HTERT RPE-1 (cell line): Measurements from ENCODE around the gene ATF3.

Experiments
- in situ Hi-C: fragments of 300-500 bp; cut with MboI; formaldehyde crosslinking; loops from 4 replicates; pipeline ENCODE4 v1.14.3; 2020; ENCODE audit warnings: low sequenced_read_pairs

The ATF3 gene

DNA sequence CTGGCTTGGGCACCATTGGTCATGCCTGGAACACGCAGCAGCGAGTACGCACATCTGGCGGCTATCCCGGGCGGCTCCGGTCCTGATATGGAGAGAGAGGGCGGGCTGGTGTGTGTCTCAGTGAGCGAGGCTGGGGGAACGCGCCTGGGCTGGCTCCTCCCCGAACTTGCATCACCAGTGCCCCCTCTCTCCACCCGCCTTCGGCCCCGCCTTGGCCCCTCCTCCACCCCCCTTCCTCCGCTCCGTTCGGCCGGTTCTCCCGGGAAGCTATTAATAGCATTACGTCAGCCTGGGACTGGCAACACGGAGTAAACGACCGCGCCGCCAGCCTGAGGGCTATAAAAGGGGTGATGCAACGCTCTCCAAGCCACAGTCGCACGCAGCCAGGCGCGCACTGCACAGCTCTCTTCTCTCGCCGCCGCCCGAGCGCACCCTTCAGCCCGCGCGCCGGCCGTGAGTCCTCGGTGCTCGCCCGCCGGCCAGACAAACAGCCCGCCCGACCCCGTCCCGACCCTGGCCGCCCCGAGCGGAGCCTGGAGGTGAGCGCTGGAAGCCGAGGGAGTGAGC lies at the start of gene ATF3:
TSS of gene ATF3 (plus strand) at position 370 of the 567 bp plus-strand sequence. CDS start 6,261 bp downstream, outside the sequence.
- in situ Hi-C loops: no loop called here

- in situ Hi-C loops: no loop called here
Observed at GRCh38 chr1:212559929-212560328, 48.6 kb upstream of the ATF3 start.

DNA sequence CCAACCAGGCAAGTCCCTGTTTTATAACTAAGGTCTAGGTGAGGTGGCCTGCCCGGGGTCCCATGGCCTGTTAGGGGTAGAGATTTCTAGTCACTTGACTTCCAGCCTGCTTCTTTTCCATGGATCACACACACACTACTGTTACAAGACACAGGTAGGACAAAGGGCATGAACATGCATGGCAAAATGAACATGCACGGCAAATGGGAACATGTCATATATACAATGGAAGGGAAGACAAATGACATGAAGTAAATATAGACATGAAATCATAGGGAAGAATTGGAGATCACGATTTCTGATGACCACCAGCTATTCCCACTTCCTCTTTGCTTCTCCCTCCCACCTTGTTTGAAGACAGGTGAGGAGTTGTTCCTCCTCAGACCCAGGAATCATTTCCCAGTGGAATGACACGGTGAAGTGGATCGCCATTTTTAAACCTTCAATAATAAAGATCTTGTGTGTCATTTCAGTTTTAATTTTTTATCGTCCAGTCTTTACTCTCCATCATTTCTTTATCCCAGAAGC lies 47.6 kb upstream of the ATF3 start:
- in situ Hi-C loops: no loop called here

DNA sequence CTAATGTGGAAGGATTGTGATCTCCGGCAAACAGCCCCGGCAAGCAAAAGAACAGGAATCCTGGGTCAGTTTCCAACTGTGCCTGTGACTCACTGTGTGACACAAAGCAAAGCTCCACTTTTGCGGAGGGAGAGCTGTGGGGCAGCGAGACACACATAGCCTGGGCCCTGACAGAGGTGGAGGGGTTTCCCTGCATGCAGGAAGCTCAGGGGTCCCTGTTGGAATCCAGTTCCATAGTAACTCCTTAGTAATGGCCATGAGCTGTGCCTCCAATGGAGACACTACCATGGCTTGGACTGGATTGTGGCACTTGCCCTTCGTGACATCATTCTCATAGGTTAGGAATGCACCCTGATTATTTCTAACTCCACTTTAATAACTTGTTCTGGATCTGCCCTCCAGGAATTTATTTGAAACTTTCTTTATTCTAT lies 47.0 kb upstream of the ATF3 start:
- in situ Hi-C loops: no loop called here

- in situ Hi-C loops: no loop called here
Observed at GRCh38 chr1:212562771-212563170, 45.8 kb upstream of the ATF3 start.

GRCh38 chr1:212565079-212565478 lies 43.5 kb upstream of the ATF3 start:
- in situ Hi-C loops: no loop called here

GRCh38 chr1:212565571-212566305 lies 42.8 kb upstream of the ATF3 start:
- in situ Hi-C loops: no loop called here

DNA sequence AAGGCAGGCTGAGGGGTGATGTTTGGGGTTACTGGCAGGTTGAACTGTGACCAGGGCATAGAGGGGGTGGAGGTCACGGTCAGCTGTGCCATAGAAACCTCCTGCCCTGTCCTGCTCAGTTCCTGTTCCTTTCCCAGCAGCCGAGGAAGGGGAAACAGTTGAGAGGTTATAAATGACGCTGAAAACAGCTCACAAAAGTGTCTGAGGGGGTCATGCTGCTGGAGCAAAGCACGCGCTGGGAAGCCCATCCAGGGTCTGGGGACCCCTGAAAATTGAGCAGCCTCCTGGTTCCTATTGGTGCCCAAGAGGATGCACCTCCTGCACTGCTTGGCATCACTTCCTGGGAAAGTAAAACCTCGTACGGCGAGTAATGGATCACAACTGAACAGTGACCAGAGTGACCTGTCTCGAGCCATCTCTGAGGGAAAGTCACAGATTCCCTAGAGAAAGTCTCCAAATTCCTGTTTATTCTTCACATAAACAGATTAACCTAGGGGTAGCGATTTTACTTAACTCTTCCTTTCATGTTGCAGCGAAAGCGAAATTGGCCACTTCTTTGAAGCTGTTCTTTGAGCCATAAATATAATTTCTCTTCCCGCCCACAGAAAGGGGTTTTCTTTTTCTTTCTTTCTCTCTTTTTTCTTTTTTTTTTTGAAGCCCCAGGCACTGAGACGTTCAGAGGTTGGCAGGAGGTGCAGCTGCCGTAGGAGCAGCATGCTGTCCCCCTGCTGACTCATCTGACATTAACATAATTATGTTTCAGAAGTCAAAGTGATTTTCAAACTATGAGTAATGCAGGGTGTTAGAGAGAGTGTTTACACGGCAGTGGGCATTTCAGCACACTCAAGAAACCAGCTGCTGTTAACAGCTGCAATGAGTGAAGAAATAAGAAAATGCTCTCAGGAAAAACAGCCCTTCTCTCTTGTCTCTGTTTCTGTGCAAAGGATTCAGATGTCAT lies 41.8 kb upstream of the ATF3 start:
- in situ Hi-C loops: no loop called here

- in situ Hi-C loops: no loop called here
Observed at GRCh38 chr1:212567638-212568037, 40.9 kb upstream of the ATF3 start.

DNA sequence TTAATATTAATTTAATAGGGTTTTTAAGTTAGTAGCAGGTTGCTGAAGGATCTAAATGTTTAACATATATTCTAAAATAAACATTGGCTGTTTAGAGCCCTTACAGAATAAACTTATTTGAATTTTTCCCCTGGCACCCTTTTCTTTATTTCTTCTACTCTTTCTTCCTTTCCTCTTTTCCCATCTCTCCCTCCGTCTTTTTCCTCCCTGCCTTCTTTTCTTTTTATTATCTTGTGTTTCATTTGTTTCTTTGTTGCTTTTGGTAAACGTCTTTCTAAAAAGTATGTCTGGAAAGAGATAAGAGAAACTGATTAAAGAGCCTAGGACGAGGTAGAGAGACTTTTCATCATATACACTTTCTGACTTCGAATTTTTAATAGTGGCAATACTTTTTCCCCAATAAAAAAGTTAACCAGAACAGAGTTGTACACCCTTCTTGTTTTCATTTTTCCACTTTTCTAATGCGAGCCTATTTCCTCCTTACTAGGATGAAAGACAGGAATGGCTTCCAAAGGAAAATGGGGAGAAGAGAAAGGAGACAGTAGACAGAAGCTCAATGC lies 39.5 kb upstream of the ATF3 start:
- in situ Hi-C loops: no loop called here

DNA sequence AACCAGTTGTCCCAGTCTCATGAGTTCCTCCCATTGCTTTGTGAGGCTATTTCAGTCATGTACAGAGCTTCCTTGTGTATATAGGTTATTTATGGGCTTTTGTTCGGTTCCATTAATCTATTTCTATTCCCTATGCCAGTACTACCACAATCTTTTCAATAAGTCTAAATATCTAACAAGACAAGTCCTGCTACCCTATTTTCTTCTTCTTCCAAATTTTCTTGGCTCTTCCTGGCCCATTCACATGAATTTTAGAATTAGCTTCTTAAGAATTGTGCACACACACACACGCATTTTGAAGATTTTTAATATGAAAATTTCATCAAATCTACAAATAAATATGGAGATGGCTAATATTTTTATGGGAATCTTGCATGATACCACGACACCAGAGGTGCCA lies 33.8 kb upstream of the ATF3 start:
- in situ Hi-C loops: no loop called here

DNA sequence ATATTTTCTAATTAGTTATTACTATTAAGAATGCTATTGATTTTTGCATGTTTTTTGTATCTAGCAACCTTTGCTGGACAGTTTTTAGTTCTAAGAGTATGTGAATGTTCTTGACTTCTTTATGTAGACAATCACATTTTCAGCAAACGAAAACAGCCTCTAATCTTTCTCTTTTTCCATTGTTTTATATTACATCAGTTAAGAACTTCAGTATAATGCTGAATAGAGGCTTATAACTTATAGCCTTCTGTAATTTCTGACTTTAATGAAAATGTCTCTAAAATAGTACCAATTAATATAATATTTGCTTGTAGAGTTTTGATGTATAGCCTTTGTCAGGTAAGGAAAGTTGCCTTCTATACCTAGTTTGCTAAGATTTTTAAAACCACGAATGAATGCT lies 33.2 kb upstream of the ATF3 start:
- in situ Hi-C loops: no loop called here

DNA sequence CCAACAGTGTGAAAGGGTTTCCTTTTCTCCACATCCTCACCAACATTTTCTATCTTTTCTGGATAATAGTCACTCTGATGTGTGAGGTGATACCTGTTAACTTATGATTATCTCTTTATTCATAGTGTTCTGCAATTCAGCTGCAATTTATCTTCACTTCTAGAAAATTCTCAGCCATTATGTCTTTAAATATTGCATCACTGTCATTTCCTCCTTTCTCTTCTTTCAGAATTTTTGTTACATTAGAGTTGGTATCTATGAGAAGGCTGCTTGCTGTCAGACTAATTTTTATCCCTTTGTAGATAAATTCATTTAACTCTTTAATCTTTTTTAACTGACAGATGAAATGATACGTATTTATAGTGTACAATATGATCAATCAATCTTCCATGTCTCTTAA lies 30.5 kb upstream of the ATF3 start:
- in situ Hi-C loops: no loop called here

- in situ Hi-C loops: no loop called here
Observed at GRCh38 chr1:212581034-212581433, 27.5 kb upstream of the ATF3 start.

GRCh38 chr1:212582291-212582690 lies 26.3 kb upstream of the ATF3 start:
- in situ Hi-C loops: no loop called here

DNA sequence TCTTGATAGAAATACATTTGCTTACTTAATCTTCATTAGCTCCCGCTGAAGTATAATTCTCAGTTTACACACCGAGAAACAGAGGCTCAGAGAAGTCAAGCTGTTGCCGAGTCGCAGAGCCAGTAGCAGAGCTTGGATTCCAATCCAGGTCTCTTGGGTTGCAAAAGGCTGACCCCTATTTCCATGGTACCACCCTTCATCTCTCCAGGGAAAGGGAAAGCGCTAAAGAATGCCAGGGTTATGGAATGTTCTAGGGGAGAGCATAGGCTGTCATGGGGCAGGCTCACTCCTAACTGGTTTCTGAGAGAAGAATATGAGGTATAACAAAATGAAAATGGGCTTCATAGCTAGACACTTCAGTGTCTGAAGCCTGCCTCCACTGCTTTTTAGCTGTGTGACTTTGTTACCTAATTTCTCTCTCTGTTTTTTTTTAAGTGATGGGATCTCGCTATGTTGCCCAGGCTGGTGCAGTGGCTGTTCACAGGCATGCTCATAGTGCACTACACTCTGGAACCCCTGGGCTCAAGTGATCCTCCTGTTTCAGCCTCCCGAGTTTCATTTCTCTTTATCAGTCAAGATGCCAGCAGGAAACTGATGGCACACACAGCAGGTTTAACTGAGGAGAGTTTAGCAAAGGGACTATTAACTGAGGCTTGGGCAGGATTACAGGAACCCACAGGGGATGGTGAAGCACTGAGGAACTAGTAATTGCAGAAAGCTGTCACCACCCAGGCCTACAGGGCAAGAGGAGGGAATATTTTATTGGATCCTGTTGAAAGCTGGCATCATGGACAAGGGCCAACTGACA lies 25.5 kb upstream of the ATF3 start:
- in situ Hi-C loops: no loop called here

DNA sequence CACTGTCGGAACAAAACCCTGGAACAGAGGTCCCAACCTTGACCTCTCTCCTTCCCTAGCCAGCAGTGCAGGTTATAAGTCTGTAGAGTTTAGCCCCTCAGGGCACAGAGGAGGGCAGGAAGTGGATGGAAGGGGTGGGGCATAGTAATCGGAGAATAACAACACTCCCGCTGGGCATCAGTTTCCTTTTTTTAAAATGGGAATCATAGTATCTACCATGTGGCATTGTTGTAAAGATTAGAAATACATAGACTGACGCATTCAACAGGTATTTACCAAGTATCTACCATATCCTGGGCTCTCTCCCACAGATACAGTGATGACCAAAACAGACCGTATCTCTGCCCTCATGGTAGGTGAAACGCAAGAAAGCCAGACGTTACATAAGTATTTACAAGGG lies 24.9 kb upstream of the ATF3 start:
- in situ Hi-C loops: no loop called here

DNA sequence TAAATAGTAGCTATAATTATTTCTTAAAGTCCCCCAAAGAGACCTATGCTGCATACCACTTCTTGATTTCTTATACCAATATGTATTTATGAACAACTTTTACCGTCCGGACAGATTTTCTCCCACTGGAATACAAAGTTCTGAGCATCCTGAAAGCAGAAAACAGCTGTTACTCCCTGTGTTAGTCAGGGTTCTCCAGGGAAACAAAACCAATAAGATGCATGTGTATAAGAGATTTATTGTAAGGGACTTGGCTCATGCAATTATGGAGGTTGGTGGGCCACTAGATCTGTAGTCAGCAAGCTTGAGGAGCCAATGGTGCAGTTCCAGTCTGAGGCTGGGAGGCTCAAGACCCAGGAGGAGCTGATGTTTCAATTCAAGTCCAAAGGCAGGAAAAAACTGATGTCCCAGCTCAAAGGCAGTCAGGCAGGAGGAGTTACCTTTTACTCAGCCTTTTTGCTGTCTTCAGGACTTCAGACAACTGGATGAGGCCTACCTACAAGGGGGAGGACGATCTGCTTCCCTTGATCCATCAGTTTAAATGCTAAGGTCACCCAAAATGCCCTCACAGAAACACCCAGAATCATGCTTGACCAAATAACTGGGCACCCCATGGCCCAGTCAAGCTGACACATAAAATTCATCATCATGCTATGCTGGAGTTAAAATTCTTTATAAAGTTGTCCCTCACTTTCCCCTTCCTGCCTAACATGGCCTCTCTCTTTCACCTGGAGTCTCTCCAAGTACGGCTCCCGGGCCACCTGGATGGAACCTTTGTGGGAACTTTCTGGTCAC lies 24.3 kb upstream of the ATF3 start:
- in situ Hi-C loops: no loop called here

DNA sequence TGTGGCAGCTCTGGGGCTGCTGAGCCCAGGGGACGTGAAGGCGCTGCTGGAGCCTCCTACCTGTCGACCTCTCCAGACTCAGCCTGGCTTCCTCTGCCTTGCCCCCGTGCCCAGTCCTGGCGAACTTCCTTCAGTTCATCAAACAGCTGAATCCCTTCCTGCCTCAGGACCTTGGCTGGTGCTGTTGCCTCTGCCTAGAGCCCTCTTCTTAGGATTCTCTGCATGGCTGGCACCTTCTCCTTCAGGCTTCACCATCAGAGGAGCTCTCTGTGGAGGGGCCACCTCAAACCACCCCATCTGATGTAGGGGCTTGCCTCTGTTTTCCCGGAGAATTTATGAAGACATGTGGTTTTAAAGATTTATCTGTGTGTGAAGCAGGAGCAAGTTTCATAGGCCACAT lies 23.4 kb upstream of the ATF3 start:
- in situ Hi-C loops: no loop called here
